GM23338 (cell line): ENCODE results near the gene FOXP2. TPM values are rescaled to one million over a fixed set of nuclear protein-coding genes. Genes with fewer than 3 reads are reported as not detected.
"Not testable (repeated sequence)": the region's sequence is repeated elsewhere in the genome, so short reads cannot be mapped to it uniquely, and the experiment has no call there.

Experiments
- ATAC-seq: fragments of 200-7000 bp; cut with Tn5 transposase; 3 replicates; pipeline ENCODE4 v1.9.1; 2020
- DNase-seq: peaks from one replicate; pipeline ENCODE4 v3.0.0-alpha.2; 2015; ENCODE audit warnings: low spot score
- H2AFZ ChIP-seq: fragments of 200-600 bp; sonication (generic); 2 replicates; pipeline ENCODE4 v1.8.0; 2016; ENCODE audit warnings: antibody characterized with exemption, mild to moderate bottlenecking, moderate library complexity
- H3F3A ChIP-seq: fragments of 200-600 bp; sonication (generic); replicated peaks from 2 replicates; pipeline ENCODE4 v1.8.0; 2017; ENCODE audit warnings: antibody characterized with exemption, mixed run types, low read depth
- H3K27ac ChIP-seq: fragments of 200-600 bp; sonication (generic); 2 replicates; pipeline ENCODE4 v1.6.1; 2016; ENCODE audit warnings: low read depth
- H3K27me3 ChIP-seq: fragments of 200-600 bp; sonication (generic); 2 replicates; pipeline ENCODE4 v1.8.0; 2016; ENCODE audit warnings: mild to moderate bottlenecking, mixed run types, moderate library complexity; ENCODE audit not compliant: insufficient read depth
- H3K36me3 ChIP-seq: fragments of 200-600 bp; sonication (generic); 2 replicates; pipeline ENCODE4 v1.8.0; 2016; ENCODE audit warnings: mild to moderate bottlenecking; ENCODE audit not compliant: insufficient read depth
- H3K4me1 ChIP-seq: fragments of 200-600 bp; sonication (generic); 2 replicates; pipeline ENCODE4 v1.8.0; 2016; ENCODE audit warnings: mild to moderate bottlenecking, moderate library complexity; ENCODE audit not compliant: insufficient read depth
- H3K4me2 ChIP-seq: fragments of 200-600 bp; sonication (generic); 2 replicates; pipeline ENCODE4 v1.7.1; 2017; ENCODE audit warnings: mixed run types
- H3K4me3 ChIP-seq: fragments of 200-600 bp; sonication (generic); 2 replicates; pipeline ENCODE4 v1.6.1; 2016; ENCODE audit warnings: mixed run types
- H3K79me2 ChIP-seq: fragments of 200-600 bp; sonication (generic); replicated peaks from 2 replicates; pipeline ENCODE4 v1.8.0; 2017; ENCODE audit warnings: mild to moderate bottlenecking; ENCODE audit not compliant: insufficient read depth
- H3K9me2 ChIP-seq: fragments of 200-600 bp; sonication (generic); 2 replicates; pipeline ENCODE4 v1.8.0; 2017; ENCODE audit not compliant: insufficient read depth
- H4K20me1 ChIP-seq: fragments of 200-600 bp; sonication (generic); replicated peaks from 2 replicates; pipeline ENCODE4 v1.8.0; 2017; ENCODE audit warnings: mild to moderate bottlenecking; ENCODE audit not compliant: insufficient read depth
- H3K27ac Mint-ChIP-seq: 2 replicates; pipeline ENCODE4 v1.8.0; 2020; ENCODE audit warnings: inconsistent platforms, mild to moderate bottlenecking, moderate library complexity, mixed read lengths
- H3K27me3 Mint-ChIP-seq: 3 replicates; pipeline ENCODE4 v1.8.0; 2022; ENCODE audit warnings: low read depth, mild to moderate bottlenecking, moderate library complexity, mixed read lengths, inconsistent platforms; ENCODE audit not compliant: insufficient read depth, poor library complexity
- H3K36me3 Mint-ChIP-seq: 3 replicates; pipeline ENCODE4 v1.8.0; 2021; ENCODE audit warnings: low read depth, mild to moderate bottlenecking, inconsistent platforms, moderate library complexity, mixed read lengths
- H3K4me1 Mint-ChIP-seq: 3 replicates; pipeline ENCODE4 v1.8.0; 2020; ENCODE audit warnings: mild to moderate bottlenecking, inconsistent platforms, mixed read lengths
- H3K4me3 Mint-ChIP-seq: 3 replicates; pipeline ENCODE4 v1.8.0; 2021; ENCODE audit warnings: moderate library complexity, mild to moderate bottlenecking, inconsistent platforms, mixed read lengths
- H3K9me3 Mint-ChIP-seq: 3 replicates; pipeline ENCODE4 v1.8.0; 2020; ENCODE audit warnings: moderate library complexity, mild to moderate bottlenecking, inconsistent platforms, mixed read lengths
- CTCF ChIP-seq, 2 experiments: fragments of 200-600 bp in 1 of 2; sonication (generic) in 1 of 2; conservative IDR thresholded peaks; 2 replicates each; pipeline versions ENCODE4 v1.5.1 to v1.6.1; 2016 to 2017; ENCODE audit warnings: antibody characterized with exemption in 2 of 2, low read depth in 2 of 2, mild to moderate bottlenecking in 2 of 2, moderate library complexity in 1 of 2
- EZH2 ChIP-seq: fragments of 200-600 bp; sonication (generic); IDR thresholded peaks from one replicate; pipeline ENCODE4 v1.8.0; 2017; ENCODE audit warnings: antibody characterized with exemption, mild to moderate bottlenecking, low read depth; ENCODE audit not compliant: unreplicated experiment
- STAT1 ChIP-seq: IDR thresholded peaks from one replicate; pipeline ENCODE4 v1.6.1; 2016; ENCODE audit warnings: antibody characterized with exemption; ENCODE audit not compliant: unreplicated experiment
- ZNF462 ChIP-seq: fragments of 250-450 bp; sonication (Bioruptor Pico); IDR thresholded peaks from 2 replicates; pipeline ENCODE4 v1.5.0; 2020; ENCODE audit warnings: mild to moderate bottlenecking, moderate library complexity
- polyA plus RNA-seq: library from polyadenylated mRNA; unstranded; fragments of >200 nt; fragmentation: Nextera tagmentation; extraction: Ambion mirVana; gene quantifications from 2 replicates; pipeline ENCODE4 v1.2.1, GENCODE V29; 2016
- total RNA-seq: library from RNA; depleted of rRNA; stranded (reverse); fragments of >200 nt; shearing (Covaris generic); gene quantifications from 2 replicates; pipeline ENCODE4 v1.2.3, GENCODE V29; 2014

The FOXP2 gene
- total and polyA plus RNA-seq, 2 experiments from 2014 or later: 0.03 to 0.24 TPM

GRCh38 chr7:114375907-114376306 is 38.7 kb upstream of the FOXP2 start (continued):
- TF ChIP-seq ZNF462 (CRISPR knock-in tag) (no peak), EZH2 (no peak), STAT1 (no peak), CTCF (conservative IDR thresholded peaks at IDR 0.05; ENCODE audit: low read depth in 2 of 2) (no peak)

GRCh38 chr7:114383946-114384345 is 30.7 kb upstream of the FOXP2 start:
- not testable (repeated sequence) for H3K27me3 Mint-ChIP-seq, H3K4me3 Mint-ChIP-seq, H3K4me2 ChIP-seq, ATAC-seq, H3K27ac Mint-ChIP-seq, H3K27ac ChIP-seq, H2AFZ ChIP-seq, H3K27me3 ChIP-seq, H3K4me1 ChIP-seq, H3K4me1 Mint-ChIP-seq, H3K9me2 ChIP-seq, H3K79me2 ChIP-seq, H3K4me3 ChIP-seq, H4K20me1 ChIP-seq, H3F3A ChIP-seq, DNase-seq, H3K36me3 ChIP-seq, H3K36me3 Mint-ChIP-seq, H3K9me3 Mint-ChIP-seq

GRCh38 chr7:114384346-114384745 is 30.3 kb upstream of the FOXP2 start:
- not testable (repeated sequence) for H3K4me2 ChIP-seq, H3K4me1 ChIP-seq, H3K27ac Mint-ChIP-seq, H4K20me1 ChIP-seq, ATAC-seq, H3F3A ChIP-seq, H3K4me1 Mint-ChIP-seq, H3K4me3 Mint-ChIP-seq, H3K36me3 ChIP-seq, H3K4me3 ChIP-seq, H3K27ac ChIP-seq, H3K27me3 Mint-ChIP-seq, H2AFZ ChIP-seq, H3K79me2 ChIP-seq, H3K36me3 Mint-ChIP-seq, DNase-seq, H3K27me3 ChIP-seq, H3K9me3 Mint-ChIP-seq, H3K9me2 ChIP-seq
